Endothelial cell of umbilical vein (primary cell): ENCODE data around the gene DUSP14. TPM values are rescaled to one million over a fixed set of nuclear protein-coding genes. Genes with fewer than 3 reads are reported as not detected.

Source experiments
- BruUV-seq: library from RNA; stranded (reverse); fragments of 400-500 nt; replicated peaks from 2 replicates; lab custom pipeline; 2021; lab: Mats Ljungman, UMichigan
- CTCF ChIA-PET: fragments of 300-600, 350-600 bp; sonication (Branson Sonifier 250); formaldehyde crosslinking; loops from one replicate; lab custom pipeline; 2021; ENCODE audit warnings: antibody characterized with exemption, inconsistent platforms; lab: Charles Lee
- POLR2A ChIA-PET: fragments of 300-600, 350-600 bp; sonication (Branson Sonifier 250); formaldehyde crosslinking; loops from one replicate; lab custom pipeline; 2021; ENCODE audit warnings: antibody characterized with exemption, inconsistent platforms; lab: Charles Lee
- DNase-seq: peaks from one replicate; pipeline ENCODE4 v3.0.0-alpha.2; 2011; ENCODE audit warnings: low read depth, low spot score
- FAIRE-seq: peaks from 2 replicates; lab custom pipeline; 2011; peaks lifted over from hg19 to GRCh38; lab: Jason Lieb, UNC
- H2AFZ ChIP-seq: 2 replicates; pipeline ENCODE4 v1.6.0; 2012; ENCODE audit warnings: low read depth, low read length, control low read depth, inconsistent platforms
- H3K27ac ChIP-seq: 2 replicates; pipeline ENCODE4 v1.5.1; 2011; ENCODE audit warnings: low read depth, mild to moderate bottlenecking, control low read depth, low read length, moderate library complexity; ENCODE audit not compliant: insufficient read depth
- H3K27me3 ChIP-seq, 2 experiments: 2 replicates each; pipeline versions ENCODE4 v1.6.0 to v1.6.1; 2011; ENCODE audit warnings: low read length in 2 of 2, mixed read lengths in 1 of 2; ENCODE audit not compliant: control insufficient read depth in 2 of 2, insufficient read depth in 2 of 2
- H3K36me3 ChIP-seq, 2 experiments: 2 replicates in 1 of 2; 3 replicates in 1 of 2; pipeline ENCODE4 v1.5.1; 2011; ENCODE audit warnings: low read length in 2 of 2, mild to moderate bottlenecking in 1 of 2, moderate library complexity in 1 of 2; ENCODE audit not compliant: control insufficient read depth in 2 of 2, insufficient read depth in 2 of 2; ENCODE audit errors: extremely low read depth in 1 of 2
- H3K4me1 ChIP-seq: 3 replicates; pipeline ENCODE4 v1.5.1; 2011; ENCODE audit warnings: mild to moderate bottlenecking, low read length; ENCODE audit not compliant: control insufficient read depth, insufficient read depth; ENCODE audit errors: extremely low read depth
- H3K4me2 ChIP-seq: 2 replicates; pipeline ENCODE4 v1.6.1; 2011; ENCODE audit warnings: low read length, control low read depth, mixed read lengths; ENCODE audit not compliant: insufficient read depth
- H3K4me3 ChIP-seq, 3 experiments: fragments of 200-600 bp in 1 of 3; sonication (generic), shearing (Covaris generic) in 1 of 3; replicated peaks in 1 of 3; 2 replicates each; pipeline ENCODE4 v1.5.1; 2011 to 2016; ENCODE audit warnings: control low read depth in 3 of 3, low read length in 3 of 3, mild to moderate bottlenecking in 2 of 3, inconsistent platforms in 1 of 3, low read depth in 1 of 3, moderate library complexity in 1 of 3; ENCODE audit not compliant: insufficient read depth in 1 of 3
- H3K79me2 ChIP-seq: 2 replicates; pipeline ENCODE4 v1.6.0; 2012; ENCODE audit warnings: low read length, inconsistent platforms; ENCODE audit not compliant: control insufficient read depth, insufficient read depth
- H3K9ac ChIP-seq: replicated peaks from 2 replicates; pipeline ENCODE3; 2011; ENCODE audit warnings: low read length, control low read depth; ENCODE audit not compliant: insufficient read depth; ENCODE audit errors: extremely low read depth
- H3K9me1 ChIP-seq: replicated peaks from 3 replicates; pipeline ENCODE4 v1.6.0; 2011; ENCODE audit warnings: mild to moderate bottlenecking, low read length; ENCODE audit not compliant: control insufficient read depth, insufficient read depth; ENCODE audit errors: extremely low read depth
- H3K9me3 ChIP-seq: replicated peaks from 2 replicates; pipeline ENCODE4 v1.5.1; 2012; ENCODE audit warnings: low read length, inconsistent platforms; ENCODE audit not compliant: control insufficient read depth, insufficient read depth
- H4K20me1 ChIP-seq: replicated peaks from 2 replicates; pipeline ENCODE3; 2011; ENCODE audit warnings: mild to moderate bottlenecking, low read length; ENCODE audit not compliant: control insufficient read depth, insufficient read depth; ENCODE audit errors: extremely low read depth
- EZH2 ChIP-seq: IDR thresholded peaks from 2 replicates; pipeline ENCODE4 v1.6.1; 2012; ENCODE audit warnings: borderline replicate concordance, low read depth, mild to moderate bottlenecking, moderate library complexity, low read length, inconsistent platforms; ENCODE audit not compliant: severe bottlenecking
- FOS ChIP-seq: IDR thresholded peaks from 2 replicates; pipeline ENCODE4 v1.6.1; 2011; ENCODE audit warnings: mild to moderate bottlenecking, low read length, moderate library complexity, borderline replicate concordance; ENCODE audit not compliant: insufficient read depth
- GATA2 ChIP-seq: IDR thresholded peaks from 2 replicates; pipeline ENCODE4 v1.7.0; 2011; ENCODE audit warnings: low read depth, mild to moderate bottlenecking, moderate library complexity, mixed read lengths, low read length; ENCODE audit not compliant: insufficient read length, insufficient read depth
- JUN ChIP-seq: IDR thresholded peaks from 2 replicates; pipeline ENCODE4 v1.6.1; 2011; ENCODE audit warnings: borderline replicate concordance, low read depth; ENCODE audit not compliant: insufficient read length, insufficient read depth
- MAX ChIP-seq: IDR thresholded peaks from 2 replicates; pipeline ENCODE4 v1.6.1; 2011; ENCODE audit not compliant: insufficient read depth, insufficient read length
- MYC ChIP-seq: IDR thresholded peaks from one replicate; pipeline ENCODE4 v1.6.1; 2011; ENCODE audit warnings: mild to moderate bottlenecking, low read depth, low read length
- POLR2A ChIP-seq: IDR thresholded peaks from 2 replicates; pipeline ENCODE4 v1.6.1; 2012; ENCODE audit warnings: low read depth, mild to moderate bottlenecking, control low read depth, low read length
- POLR2AphosphoS5 ChIP-seq: IDR thresholded peaks from 2 replicates; pipeline ENCODE4 v1.6.1; 2012; ENCODE audit warnings: low read depth, mild to moderate bottlenecking, control low read depth, low read length, moderate library complexity; ENCODE audit not compliant: insufficient read depth
- dilution Hi-C: fragments of 300-500 bp; cut with MboI; formaldehyde crosslinking; loops from one replicate; pipeline ENCODE4 v1.15.0; 2019; ENCODE audit warnings: low sequenced_read_pairs; ENCODE audit not compliant: extremely low pct_ligation_motif_present
- intact Hi-C: fragments of 100-400 bp; cut with micrococcal nuclease; formaldehyde crosslinking; loops from one replicate; pipeline ENCODE4 v1.10.0; 2022
- polyA plus RNA-seq, 4 experiments: library from polyadenylated mRNA; depleted of rRNA in 3 of 4; stranded (reverse) in 3 of 4; unstranded in 1 of 4; fragments of >200 nt; gene quantifications; 2 replicates each; pipeline versions ENCODE4 v1.2.1 to v1.2.3, GENCODE V29; 2011 to 2012; ENCODE audit warnings: missing spikeins in 1 of 4
- total RNA-seq: library from RNA; stranded (reverse); gene quantifications from 2 replicates; pipeline ENCODE4 v1.2.3, GENCODE V29; 2021
- TF ChIP-seq, protein P1 (sequence below), 2 donors: IDR thresholded peaks; 1 replicate in 1 of 2; 2 replicates in 1 of 2; pipeline ENCODE4 v1.5.1; 2011; ENCODE audit warnings: low read length in 2 of 2, mild to moderate bottlenecking in 2 of 2, moderate library complexity in 2 of 2, control low read depth in 1 of 2, inconsistent platforms in 1 of 2, low read depth in 1 of 2; ENCODE audit not compliant: insufficient read depth in 1 of 2; ENCODE audit errors: extremely low read depth in 1 of 2

The DUSP14 gene
- total and polyA plus RNA-seq, 2 donors (not counting 3 experiments of a cell fraction or from before 2014, with no cell fraction given) = 36.4 to 62.5 TPM

- DNase-seq = no peak
- Histone ChIP-seq H3K4me1 (no peaks in the 10 kb centered on the region), H3K9me3 (no peaks in the 10 kb centered on the region), H3K9ac (no peak overlapping the region), H3K4me2 (no peak overlapping the region), H2AFZ (no peak overlapping the region), H3K9me1 (no peaks in the 10 kb centered on the region), H3K79me2 (peaks cover 75% of the 10 kb centered on the region), H4K20me1 (no peaks in the 10 kb centered on the region), H3K27me3 (no peaks in the 10 kb centered on the region), H3K36me3 (peaks cover 0 to 4% of the 10 kb centered on the region in 2 experiments), H3K27ac (no peak overlapping the region), H3K4me3 (no peak overlapping the region)
- no TSS peak for BruUV-seq
- intact Hi-C loops = no loop called here
- no peak for FAIRE-seq
- TF ChIP-seq, protein P1, sequence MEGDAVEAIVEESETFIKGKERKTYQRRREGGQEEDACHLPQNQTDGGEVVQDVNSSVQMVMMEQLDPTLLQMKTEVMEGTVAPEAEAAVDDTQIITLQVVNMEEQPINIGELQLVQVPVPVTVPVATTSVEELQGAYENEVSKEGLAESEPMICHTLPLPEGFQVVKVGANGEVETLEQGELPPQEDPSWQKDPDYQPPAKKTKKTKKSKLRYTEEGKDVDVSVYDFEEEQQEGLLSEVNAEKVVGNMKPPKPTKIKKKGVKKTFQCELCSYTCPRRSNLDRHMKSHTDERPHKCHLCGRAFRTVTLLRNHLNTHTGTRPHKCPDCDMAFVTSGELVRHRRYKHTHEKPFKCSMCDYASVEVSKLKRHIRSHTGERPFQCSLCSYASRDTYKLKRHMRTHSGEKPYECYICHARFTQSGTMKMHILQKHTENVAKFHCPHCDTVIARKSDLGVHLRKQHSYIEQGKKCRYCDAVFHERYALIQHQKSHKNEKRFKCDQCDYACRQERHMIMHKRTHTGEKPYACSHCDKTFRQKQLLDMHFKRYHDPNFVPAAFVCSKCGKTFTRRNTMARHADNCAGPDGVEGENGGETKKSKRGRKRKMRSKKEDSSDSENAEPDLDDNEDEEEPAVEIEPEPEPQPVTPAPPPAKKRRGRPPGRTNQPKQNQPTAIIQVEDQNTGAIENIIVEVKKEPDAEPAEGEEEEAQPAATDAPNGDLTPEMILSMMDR (IDR thresholded peaks at IDR 0.05; ENCODE audit: extremely low read depth in 1 of 2, insufficient read depth in 1 of 2, low read depth in 1 of 2, low read length in 2 of 2) = no peak
- TF ChIP-seq EZH2 (no peak), FOS (no peak), MAX (no peak), POLR2A (no peak), JUN (no peak), MYC (no peak), GATA2 (no peak), POLR2AphosphoS5 (no peak)
- ChIA-PET CTCF (interaction anchor here (0.7 to 2.2 kb wide), 6 partner anchors 10 to 77 kb away, joined by 3 to 9 read pairs (median 3); no protein-coding TSS in a partner anchor), POLR2A (interaction anchor here (0.6 kb wide), 1 partner anchor 33 kb away, joined by 6 read pairs; no protein-coding TSS in a partner anchor)
- dilution Hi-C loops = no loop called here
Observed at GRCh38 chr17:37507111-37507510, 17.4 kb downstream of the DUSP14 start.
